Stimulated activated CD8-positive, alpha-beta memory T cell treated with anti-CD3 and anti-CD28 coated beads, Interleukin-4, amount 100 ng/mL, for 48 hours (primary cell): ENCODE measurements around the gene GSTCD.
"Not testable (repeated sequence)": the region's sequence is repeated elsewhere in the genome, so short reads cannot be mapped to it uniquely, and the experiment has no call there.

Source experiments
- DNase-seq: peaks from one replicate; pipeline ENCODE4 v3.0.0-alpha.2; 2020

Gene GSTCD

DNA sequence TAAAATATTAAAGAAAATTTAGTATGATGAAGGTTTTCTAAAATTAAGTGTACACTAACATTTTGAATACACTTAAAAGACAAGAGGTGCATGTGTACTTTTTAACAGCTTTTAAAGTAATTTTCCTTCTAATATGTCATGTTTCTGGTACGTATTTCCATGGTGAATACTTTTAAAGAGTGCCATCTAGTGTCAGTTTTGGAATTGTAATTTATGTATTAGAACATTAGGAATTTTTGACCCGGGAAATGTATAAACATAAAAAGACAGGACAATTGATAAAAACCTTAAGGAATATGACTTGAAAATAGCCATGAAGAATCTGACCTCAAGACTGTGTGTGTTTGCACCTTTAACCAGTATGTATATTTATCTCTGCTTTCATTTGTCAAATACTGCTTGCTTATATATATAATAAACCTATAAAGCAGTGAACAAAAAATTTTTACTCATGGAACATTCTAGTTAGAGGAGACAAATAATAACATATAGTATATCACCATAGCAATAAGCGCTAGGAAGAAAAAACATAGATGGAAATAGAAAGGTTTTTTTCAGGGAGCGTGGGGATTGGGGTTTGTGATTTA lies 7.2 kb downstream of the GSTCD start:
- no peak for DNase-seq

DNA sequence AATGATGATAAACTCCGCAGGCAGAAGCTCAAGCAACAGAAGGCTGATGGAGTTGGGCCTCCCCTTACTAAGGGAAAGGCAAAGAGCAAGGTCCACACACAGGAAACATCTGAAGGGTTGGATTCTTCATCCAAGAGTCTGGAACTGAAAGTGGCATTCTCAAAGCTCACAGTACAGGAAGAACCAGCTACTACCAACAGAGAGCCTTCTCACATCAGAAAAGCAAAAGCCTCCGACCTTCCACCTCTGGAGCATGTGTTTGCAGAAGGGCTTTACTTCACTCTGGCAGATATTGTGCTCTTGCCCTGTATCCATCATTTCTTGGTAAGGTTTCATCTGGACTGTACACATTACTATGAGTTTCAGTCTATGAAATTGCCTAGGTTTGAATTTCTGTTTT lies 10.6 kb downstream of the GSTCD start:
- DNase-seq = no peak

DNA sequence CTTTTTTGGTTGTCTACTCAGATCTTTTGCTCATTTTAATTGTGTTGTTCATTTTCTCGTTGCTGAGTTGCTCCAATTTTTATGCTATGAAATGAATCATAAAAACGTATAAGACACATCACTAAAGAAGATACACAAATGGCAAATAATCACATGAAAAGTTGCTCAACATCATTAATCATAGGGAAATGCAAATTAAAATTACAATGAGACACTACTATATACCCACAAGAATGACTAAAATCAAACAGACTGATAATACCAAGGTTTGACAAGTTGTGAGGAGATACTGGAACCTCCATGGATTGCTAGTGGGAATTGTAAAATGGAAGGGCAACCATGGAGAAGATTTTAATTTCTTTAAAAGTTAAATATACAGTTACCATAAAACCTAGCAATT lies 17.0 kb downstream of the GSTCD start:
- no peak for DNase-seq

DNA sequence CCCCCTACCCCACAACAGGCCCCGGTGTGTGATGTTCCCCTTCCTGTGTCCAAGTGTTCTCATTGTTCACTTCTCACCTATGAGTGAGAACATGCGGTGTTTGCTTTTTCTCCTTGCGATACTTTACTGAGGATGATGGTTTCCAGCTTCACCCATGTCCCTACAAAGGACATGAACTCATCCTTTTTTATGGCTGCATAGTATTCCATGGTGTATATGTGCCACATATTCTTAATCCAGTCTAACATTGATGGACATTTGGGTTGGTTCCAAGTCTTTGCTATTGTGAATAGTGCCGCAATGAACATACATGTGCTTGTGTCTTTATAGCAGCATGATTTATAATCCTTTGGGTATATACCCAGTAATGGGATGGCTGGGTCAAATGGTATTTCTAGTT lies 21.3 kb downstream of the GSTCD start:
- DNase-seq = not testable (repeated sequence)

DNA sequence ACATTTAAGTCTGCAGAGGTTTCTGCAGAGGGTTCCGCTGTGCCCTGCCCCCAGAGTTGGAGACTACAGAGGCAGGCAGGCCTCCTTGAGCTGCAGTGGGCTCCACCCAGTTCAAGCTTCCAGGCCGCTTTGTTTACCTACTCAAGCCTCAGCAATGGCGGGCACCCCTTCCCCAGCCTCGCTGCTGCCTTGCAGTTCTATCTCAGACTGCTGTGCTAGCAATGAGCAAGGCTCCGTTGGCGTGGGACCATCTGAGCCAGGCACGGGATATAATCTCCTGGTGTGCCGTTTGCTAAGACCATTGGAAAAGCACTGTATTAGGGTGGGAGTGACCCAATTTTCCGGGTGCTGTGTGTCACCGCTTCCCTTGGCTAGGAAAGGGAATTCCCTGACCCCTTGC lies 26.6 kb downstream of the GSTCD start:
- not testable (repeated sequence) for DNase-seq

DNA sequence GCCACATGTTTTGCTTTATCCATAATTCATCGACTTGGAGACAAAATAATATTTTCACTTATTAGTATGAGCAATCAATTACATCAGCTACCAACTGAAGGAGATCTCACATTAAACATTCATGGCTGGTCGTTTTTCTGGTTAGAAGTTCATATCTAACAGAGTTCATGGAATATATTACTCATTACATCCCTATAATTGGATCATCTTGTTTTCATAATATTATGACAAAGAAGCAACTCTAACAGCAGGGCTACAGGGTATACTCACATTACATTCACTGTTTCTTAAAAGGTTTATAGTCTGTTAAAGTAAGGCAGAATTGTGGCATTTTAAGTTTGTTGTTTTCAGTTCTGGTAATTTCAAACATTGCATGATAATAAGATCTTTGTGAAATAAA lies 33.0 kb downstream of the GSTCD start:
- no peak for DNase-seq

DNA sequence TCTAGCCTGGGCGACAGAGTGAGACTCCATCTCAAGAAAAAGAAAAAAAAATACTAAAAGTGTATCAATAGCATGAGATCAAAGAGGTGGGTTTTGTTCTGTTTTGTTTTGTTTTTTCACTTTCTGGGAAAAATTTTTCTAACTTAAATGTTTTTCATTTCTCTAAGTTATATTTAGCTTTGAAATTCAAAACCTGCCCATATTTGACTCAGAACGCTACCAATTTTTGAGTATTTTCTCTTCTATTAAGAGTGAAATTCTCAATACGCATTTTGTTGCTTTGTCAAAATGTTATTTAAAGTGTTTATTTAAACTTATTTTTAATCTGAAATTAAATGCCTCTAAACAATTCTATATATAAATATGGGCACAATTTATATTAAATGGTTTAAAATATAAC lies 39.6 kb downstream of the GSTCD start:
- no peak for DNase-seq

DNA sequence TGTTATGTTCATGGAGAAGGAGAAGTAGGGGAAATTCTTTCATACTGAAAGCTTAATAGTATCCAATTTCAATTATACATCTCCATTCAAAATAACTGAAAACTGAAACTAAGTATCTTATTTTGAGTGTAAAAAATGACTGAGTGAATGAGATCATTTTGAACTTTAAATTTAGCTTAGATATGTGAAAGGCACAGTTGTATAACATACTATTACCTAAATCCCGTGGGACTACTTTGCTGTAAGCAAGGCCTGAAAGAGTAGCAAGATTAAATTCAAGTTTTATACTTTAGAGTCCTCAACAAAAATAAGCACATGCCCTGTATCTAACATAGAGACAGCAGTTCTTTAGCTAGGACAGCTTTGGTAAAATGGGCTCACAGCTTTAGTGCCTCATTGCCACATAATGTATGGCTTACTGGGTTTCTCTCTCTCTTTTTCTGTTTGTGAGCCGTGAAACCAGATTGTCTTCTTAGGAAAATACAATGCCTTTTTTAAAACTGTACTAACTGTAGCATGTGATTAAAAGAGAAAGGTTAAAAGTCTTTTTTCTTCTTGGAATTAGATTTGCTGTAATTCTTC lies 43.2 kb downstream of the GSTCD start:
- no peak for DNase-seq

DNA sequence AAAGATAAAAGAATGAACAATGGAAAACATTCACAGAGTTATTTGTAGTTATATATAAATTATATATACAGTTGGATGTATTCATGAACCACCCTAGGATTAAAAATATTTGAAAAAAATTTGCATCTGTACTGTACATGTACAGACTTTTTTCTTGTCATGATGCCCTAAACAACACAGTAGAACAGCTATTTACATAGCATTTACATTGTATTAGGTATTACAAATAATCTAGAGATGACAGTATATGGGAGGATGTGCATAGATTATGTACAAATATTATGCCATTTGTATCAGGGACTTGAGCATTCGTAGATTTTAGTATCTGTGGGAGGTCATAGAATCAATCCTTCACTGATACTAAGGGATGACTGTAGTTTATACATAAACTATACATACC lies 44.8 kb downstream of the GSTCD start:
- DNase-seq = no peak

DNA sequence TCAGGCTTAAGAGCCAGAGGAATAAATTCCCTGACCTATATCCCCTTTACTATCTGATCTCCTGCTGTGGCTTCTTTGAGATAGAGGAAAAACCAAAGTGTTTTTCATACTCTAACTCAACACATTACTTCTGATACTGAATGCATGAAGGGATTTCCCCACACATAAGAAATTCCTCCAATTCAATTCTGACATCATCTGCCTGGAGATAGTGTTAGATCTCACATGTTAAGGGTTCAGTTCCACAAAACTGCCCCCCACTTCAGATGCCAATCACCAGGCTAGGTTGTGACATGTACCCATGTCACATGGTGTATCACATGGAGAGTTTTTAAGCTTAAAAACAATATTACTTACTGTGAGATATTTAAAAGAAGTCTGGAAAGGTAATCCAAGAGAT lies 46.8 kb downstream of the GSTCD start:
- no peak for DNase-seq

DNA sequence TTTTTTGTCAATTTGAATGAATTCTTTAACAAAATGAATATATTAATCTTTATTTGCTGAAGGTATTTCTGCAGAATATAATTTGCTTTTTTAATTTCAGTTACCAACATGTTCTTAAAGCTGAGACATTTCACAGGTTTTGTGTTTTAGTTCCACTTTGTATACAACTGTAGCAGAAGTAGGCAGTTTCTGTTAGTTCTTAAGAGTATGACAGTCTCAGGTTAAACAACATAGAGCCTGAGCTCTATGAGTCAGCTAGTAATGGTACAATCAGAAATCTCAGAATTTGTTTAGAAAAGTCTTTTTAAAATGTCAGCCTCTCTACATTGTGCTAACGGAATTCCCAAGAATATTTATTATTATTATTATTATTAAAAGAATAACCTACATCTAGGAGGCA lies 50.4 kb downstream of the GSTCD start:
- DNase-seq = no peak

DNA sequence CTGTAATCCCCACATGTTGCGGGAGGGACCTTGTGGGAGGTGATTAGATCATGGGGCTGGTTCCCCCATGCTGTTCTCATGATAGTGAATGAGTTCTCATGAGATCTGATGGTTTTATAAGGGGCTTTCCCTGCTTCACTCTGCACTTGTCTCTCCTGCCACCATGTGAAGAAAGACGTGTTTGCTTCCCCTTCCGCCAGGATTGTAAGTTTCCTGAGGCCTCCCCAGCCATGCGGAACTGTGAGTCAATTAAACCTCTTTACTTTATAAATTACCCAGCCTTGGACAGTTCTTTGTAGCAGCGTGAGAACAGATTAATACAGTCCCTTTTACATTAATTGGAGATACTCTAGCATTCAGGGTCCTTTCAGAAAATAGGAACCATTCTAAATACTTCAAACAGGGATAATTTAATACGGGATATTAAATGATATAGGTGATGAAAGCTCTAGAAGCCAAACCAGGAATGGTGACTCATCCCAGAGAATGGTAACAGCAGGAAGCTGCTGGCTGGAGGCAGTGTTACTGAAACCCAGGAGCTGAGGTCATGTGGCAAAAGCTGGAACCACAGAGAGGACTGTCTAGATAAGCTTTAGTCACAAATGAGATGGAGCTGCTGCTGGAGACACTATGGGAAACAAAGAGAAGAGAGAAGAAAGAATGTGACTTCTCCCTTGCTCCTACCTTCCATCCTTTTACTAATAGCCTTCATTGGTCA lies 57.3 kb downstream of the GSTCD start:
- no peak for DNase-seq

DNA sequence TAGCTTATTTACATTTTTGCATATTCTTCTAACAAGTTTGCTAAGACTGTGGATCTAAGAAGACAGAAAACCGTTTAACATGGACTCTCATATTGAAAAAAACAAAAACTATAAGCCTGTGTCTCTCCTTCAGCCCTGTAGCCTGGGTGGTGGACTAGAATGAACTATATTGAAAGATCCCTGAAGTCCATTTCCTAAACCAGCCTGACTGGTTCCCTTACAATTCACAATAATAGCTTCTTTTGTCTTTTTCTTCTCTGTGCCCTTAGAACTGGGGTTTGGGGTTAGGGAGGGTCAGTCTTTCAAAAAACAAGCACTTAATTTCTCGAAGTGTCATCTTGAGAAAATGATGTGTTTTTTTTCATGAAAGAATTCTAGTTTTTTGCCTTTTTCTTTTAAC lies 59.0 kb downstream of the GSTCD start:
- DNase-seq = no peak

DNA sequence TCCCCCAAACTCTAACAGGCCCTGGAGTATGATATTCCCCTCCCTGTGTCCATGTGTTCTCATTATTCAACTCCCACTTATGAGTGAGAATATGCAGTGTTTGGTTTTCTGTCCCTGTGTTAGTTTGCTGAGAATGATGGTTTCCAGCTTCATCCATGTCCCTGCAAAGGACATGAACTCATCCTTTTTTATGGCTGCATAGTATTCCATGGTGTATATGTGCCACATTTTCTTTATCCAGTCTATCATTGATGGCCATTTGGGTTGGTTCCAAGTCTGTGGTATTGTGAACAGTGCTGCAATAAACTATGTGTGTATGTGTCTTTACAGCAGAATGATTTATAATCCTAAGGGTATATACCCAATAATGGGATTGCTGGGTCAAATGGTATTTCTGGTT lies 61.9 kb downstream of the GSTCD start:
- not testable (repeated sequence) for DNase-seq

DNA sequence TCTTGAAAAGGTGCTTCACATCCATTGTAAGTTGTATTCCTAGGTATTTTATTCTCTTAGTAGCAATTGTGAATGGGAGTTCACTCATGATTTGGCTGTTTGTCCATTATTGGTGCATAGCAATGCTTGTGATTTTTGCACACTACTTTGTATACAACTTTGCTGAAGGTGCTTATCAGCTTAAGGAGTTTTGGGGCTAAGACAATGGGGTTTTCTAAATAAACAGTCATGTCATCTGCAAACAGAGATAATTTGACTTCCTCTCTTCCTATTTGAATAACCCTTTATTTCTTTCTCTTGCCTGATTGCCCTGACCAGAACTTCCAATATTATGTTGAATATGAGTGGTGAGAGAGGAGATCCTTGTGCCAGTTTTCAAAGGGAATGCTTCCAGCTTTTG lies 63.5 kb downstream of the GSTCD start:
- not testable (repeated sequence) for DNase-seq

DNA sequence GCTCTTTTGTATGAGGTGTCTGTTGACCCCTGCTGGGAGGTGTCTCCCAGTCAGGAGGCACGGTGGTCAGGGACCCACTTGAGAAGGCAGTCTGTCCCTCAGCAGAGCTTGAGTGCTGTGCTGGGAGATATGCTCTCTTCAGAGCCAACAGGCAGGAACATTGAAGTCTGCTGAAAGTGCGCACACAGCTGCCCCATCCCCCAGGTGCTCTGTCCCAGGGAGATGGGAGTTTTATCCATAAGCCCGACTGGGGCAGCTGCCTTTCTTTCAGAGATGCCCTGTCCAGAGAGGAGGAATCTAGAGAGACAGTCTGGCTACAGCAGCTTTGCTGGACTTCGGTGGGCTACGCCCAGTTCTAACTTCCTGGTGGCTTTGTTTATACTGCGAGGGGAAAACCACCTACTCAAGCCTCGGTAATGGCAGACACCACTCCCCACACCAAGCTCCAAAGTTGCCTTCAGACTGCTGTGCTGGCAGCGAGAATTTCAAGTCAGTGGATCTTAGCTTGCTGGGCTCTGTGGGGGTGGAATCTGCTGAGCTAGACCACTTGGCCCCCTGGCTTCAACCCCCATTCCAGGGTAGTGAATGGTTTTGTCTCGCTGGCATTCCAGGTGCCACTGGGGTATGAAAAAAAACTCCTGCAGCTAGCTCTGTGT lies 67.3 kb downstream of the GSTCD start:
- not testable (repeated sequence) for DNase-seq

DNA sequence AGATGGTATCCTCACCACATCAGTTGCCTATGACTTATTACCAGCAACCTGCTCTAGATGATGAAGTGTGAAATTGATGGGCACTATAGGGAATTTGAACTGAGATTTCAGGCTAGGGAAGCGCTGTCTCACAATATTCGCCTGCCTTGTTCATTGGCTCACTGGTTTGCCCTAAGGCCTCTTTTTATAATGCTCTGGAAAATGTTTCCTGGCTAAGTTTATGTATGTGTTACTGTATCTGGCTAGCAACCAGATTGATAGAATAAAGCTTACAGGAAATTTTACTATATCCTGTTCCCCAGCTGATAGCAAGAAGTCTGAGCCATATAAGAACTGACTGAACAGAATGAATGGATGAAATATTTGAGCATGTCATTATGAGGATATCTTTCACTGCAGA lies 71.6 kb downstream of the GSTCD start:
- no peak for DNase-seq

DNA sequence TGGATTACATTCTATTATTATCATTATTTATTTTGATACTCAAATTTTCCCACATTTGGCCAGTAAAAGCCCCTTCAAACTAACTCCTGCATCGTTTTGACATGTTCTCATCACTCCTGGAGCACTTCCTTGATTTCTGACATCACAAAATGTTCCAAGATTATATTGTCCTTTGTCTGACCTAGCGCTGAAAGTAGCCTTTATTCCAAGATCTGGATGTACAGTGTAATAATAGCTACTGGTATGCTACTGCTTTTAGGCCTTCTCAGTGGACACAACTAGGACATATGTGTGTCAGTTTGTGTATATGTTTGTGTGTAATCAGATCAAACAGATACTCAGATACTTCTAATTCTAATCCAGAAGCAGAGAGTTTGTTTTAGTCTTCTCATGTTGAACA lies 76.2 kb downstream of the GSTCD start:
- DNase-seq = no peak

DNA sequence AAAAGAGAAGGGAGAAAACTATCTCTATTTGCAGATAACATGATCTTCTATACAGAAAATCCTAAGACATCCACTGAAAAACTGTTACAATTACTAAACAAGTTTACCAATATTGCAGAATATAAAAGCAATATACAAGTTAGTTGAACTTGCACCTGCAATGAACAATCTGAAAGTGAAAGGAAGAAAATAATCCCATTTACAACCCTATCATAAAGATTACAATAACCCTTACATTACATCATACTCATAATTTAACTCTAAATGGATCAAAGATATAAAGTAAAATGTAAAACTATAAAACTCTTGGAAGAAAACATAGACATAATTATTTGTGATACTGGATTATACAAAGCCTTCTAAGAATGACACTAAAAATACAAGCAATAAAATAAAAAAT lies 77.2 kb downstream of the GSTCD start:
- DNase-seq = no peak

DNA sequence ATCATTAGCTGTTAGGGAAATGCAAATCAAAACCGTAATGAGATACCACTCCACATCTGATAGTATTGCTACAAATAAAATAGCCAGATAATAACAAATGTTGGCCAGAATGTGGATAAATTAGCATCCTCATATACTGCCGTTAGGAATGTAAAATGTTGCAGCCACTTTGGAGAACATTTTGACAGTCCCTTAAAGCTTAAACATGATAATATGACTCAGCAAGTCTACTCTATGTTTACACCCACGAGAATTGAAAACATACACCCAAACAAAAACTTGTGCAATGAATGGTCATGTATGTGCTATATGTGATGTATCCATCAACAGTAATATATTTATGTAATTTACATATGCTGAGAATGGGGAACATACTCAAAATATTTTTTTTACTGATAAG lies 78.2 kb downstream of the GSTCD start:
- DNase-seq = no peak

DNA sequence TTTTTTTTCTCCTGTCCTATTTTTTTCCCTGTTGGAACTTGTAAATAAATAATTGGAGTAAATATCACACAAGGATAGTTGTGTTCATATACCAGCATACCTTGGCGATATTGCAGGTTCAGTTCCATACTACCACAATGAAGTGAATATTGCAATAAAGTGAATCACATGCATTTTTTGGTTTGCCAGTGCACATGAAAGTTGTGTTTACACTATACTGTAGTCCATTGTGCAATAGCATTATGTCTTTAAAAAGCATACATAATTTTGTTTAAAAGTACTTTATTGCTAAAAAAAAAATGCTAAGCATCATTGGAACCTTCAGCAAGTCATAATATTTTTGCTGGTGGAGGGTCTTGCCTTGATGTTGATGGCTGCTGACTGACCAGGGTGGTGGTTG lies 88.6 kb downstream of the GSTCD start:
- no peak for DNase-seq

DNA sequence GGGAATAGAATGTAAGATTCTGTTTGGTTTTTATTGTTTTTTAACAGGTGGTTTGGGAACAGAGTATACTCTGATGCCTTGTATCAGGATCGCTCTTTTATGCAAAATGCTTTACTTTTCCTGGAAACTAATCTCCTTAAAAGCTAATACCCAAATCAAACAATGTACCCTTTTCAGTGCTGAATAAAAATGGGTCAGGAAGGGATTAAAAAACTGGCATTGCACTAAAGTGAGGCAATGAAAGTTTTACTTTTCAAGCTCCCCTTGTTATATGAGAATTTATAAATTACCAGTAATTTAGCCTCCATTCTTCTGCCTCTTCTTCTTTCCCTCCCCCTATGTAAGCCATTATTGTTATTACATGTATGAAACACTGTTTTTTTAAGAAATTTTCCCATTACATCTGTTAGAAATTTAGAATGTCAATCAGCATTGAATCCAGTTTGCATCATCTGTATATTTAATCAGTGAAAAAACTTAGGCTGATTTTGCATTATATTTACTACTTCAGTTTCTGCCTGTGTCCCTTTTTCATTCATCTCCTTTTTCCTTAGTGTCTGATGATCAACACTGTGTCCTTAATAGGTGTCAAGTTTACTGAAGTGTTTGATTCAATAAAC lies 97.0 kb downstream of the GSTCD start:
- DNase-seq = no peak

DNA sequence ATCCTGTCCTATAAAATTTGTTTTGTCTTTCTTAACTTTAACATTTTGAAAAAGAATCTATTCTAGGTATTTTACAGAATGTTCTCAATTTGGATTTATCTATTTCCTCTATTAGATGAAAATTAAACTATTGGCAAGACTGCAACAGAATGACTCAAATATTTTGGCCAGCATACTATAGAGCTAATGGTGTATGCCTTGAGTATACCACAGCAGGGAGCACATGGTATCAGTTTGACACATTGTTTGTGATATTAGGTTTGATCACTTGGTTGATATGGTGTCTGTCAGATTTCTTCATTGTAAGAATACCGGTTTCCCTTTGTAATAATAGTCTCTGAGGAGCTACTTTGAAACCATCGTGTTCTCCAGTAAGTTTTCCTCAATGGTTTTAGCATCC lies 98.9 kb downstream of the GSTCD start:
- DNase-seq = no peak
